Ishikawa (cell line): ENCODE data around the gene UBE2O.
A peak's percentile ranks its signal among the peaks of the same experiment; 100 is the strongest.

Source experiments
- CEBPB ChIP-seq: IDR thresholded peaks from 2 replicates; pipeline ENCODE4 v1.6.1; 2012
- CREB1 ChIP-seq: IDR thresholded peaks from 2 replicates; pipeline ENCODE4 v1.6.1; 2012; ENCODE audit warnings: low read depth
- EGR1 ChIP-seq: IDR thresholded peaks from 2 replicates; pipeline ENCODE4 v1.6.1; 2012
- EP300 ChIP-seq: IDR thresholded peaks from 2 replicates; pipeline ENCODE4 v1.6.1; 2012; ENCODE audit warnings: borderline replicate concordance
- FOXM1 ChIP-seq: IDR thresholded peaks from 2 replicates; pipeline ENCODE4 v1.6.1; 2012; ENCODE audit warnings: low read depth, borderline replicate concordance
- NFIC ChIP-seq: IDR thresholded peaks from 2 replicates; pipeline ENCODE4 v1.6.1; 2012
- RAD21 ChIP-seq: IDR thresholded peaks from 2 replicates; pipeline ENCODE4 v1.6.1; 2012; ENCODE audit warnings: low read depth
- REST ChIP-seq: IDR thresholded peaks from 2 replicates; pipeline ENCODE4 v1.6.1; 2012; ENCODE audit warnings: low read depth, mild to moderate bottlenecking
- TAF1 ChIP-seq: IDR thresholded peaks from 2 replicates; pipeline ENCODE4 v1.6.1; 2012; ENCODE audit warnings: low read depth, mild to moderate bottlenecking
- TCF12 ChIP-seq: IDR thresholded peaks from 2 replicates; pipeline ENCODE4 v1.6.1; 2012; ENCODE audit warnings: low read depth
- TEAD4 ChIP-seq: IDR thresholded peaks from 2 replicates; pipeline ENCODE4 v1.6.1; 2012
- USF1 ChIP-seq: IDR thresholded peaks from 2 replicates; pipeline ENCODE4 v1.6.1; 2012
- YY1 ChIP-seq: IDR thresholded peaks from 2 replicates; pipeline ENCODE4 v1.6.1; 2012; ENCODE audit warnings: low read depth
- ZBTB7A ChIP-seq: IDR thresholded peaks from 2 replicates; pipeline ENCODE4 v1.6.1; 2012; ENCODE audit warnings: low read depth
- TF ChIP-seq, protein P1 (sequence below): IDR thresholded peaks from 2 replicates; pipeline ENCODE4 v1.6.1; 2012

The UBE2O gene

GRCh38 chr17:76462556-76463290, 9.8 kb upstream of the UBE2O start:
- TF ChIP-seq TCF12 (no peak), NFIC (no peak), TEAD4 (no peak), CREB1 (no peak), EGR1 (no peak), CEBPB (no peak), REST (no peak), ZBTB7A (no peak), USF1 (no peak), TAF1 (no peak), FOXM1 (no peak), RAD21 (no peak), EP300 (no peak), YY1 (no peak)
- TF ChIP-seq, protein P1, sequence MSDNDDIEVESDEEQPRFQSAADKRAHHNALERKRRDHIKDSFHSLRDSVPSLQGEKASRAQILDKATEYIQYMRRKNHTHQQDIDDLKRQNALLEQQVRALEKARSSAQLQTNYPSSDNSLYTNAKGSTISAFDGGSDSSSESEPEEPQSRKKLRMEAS: no peak

- no peak for TF ChIP-seq USF1
- no peak for TF ChIP-seq RAD21
- TF ChIP-seq EGR1: no peak
- TF ChIP-seq NFIC: no peak
- no peak for TF ChIP-seq ZBTB7A
- no peak for TF ChIP-seq FOXM1
- no peak for TF ChIP-seq CREB1
These were observed 9.0 kb upstream of the UBE2O start for GRCh38 chr17:76461765-76462555.

DNA sequence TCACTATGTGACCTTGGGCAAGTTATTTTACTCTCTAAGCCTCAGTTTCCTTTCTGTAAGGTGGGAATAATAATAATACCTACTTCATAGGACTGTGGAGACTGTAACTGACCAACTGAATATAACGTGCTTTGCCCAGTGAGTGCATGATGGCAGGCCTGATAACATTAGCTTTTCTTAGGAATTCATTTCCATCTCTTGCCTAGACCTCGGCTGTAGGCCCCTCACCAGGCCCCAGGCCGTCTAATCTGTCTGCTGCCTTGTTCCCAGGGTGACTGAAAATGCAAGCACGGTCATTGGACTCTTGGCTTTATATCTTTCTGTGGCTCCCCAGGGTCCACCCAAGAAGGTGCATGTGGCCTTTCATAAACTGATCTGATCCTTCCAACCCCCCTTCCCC, 6.7 kb upstream of the UBE2O start:
- no peak for TF ChIP-seq CREB1
- TF ChIP-seq YY1: no peak
- no peak for TF ChIP-seq REST
- TF ChIP-seq EGR1: no peak
- TF ChIP-seq, protein P1: no peak
- TF ChIP-seq FOXM1: no peak
- no peak for TF ChIP-seq USF1
- no peak for TF ChIP-seq CEBPB
- no peak for TF ChIP-seq TEAD4
- no peak for TF ChIP-seq EP300
- TF ChIP-seq ZBTB7A: no peak
- no peak for TF ChIP-seq RAD21
- no peak for TF ChIP-seq TCF12

DNA sequence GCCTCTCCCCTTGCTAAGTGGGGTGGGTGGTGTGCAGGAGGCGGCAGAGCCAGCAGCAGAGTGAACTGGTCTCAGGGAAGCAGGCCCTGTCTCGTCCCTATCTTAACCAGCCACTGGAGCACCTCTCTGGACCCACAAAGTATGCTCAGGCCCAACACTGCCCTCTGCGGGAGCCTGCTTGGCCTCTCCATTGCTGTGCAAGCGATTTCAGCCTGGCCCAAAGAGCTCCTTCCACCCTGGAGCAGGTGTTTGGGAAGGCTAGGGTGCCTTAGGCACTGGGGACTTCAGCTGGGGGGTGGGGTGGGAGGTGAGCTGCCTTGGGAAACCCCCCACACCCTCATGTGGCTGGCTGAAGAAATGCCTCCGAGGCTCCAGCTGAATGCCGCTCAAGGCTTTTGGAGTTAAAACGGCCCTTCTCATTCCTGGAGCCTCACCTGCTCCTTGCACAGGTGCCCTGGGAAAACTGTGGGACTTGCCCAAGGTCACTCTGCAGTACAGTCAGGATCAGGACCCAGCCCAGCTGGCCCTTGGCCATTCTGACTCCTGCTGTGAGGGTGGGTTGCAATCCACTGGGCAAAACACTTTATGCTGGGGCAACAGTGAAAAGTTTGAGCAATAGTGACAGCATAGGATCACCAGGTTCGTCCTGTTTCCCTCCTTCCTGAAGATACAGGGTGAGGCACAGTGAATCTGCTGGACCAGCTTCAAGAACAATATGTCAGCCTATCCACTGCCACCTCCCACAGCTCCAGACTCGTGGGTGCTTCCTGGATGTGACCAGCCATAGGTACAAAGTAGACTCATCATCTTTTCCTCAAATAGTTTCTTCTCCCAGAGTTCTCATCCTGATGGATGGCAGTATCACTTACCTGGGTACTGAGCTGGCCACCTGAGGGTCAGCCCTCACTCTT, 5.9 kb upstream of the UBE2O start:
- TF ChIP-seq FOXM1 (no peak), NFIC (no peak), TCF12 (no peak), CEBPB (no peak), TAF1 (no peak), RAD21 (peak; percentile 41; the same call in 1 of the 2 replicates), TEAD4 (no peak)
- TF ChIP-seq, protein P1: no peak

GRCh38 chr17:76453431-76453743, 435 bp upstream of the UBE2O start:
- TF ChIP-seq EGR1: no peak
- TF ChIP-seq USF1: no peak
- TF ChIP-seq TEAD4: no peak
- TF ChIP-seq, protein P1: no peak
- no peak for TF ChIP-seq YY1
- TF ChIP-seq EP300: no peak
- TF ChIP-seq TAF1: no peak
- TF ChIP-seq CREB1: no peak
- TF ChIP-seq RAD21: no peak
